ENCODE measurements around the gene FBLL1. TPM values are rescaled to one million over a fixed set of nuclear protein-coding genes. Genes with fewer than 3 reads are reported as not detected.
"Not testable (repeated sequence)": the region's sequence is repeated elsewhere in the genome, so short reads cannot be mapped to it uniquely, and the experiment has no call there.

Gene FBLL1
- total RNA-seq, 1 donor from 2014 or later, result not detected

DNA sequence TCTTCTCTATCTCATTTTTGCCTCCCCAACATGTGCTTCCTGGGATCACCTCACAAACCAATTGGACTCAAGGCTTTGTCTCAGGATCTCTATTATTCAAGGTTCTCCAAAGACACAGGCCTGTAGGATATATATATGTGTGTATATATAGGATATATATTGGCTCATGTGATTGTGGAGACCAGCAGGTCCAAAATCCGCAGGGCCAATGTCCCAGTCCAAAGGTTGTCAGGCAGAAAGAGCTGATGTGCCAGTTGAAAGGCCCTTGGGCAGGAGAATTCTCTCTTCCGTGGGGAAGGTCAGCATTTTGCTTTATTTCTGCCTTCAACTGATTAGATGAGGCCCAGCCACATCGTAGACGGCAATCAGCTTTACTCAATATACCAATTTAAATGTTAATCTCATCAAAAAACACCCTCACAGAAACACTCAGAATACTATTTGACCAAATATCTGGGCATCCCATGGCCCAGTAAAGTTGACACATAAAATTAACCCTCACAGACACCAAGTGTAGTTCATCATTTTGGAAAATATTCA, 1.3 kb upstream of the FBLL1 start:
- intact Hi-C loops (cut with micrococcal nuclease), result no loop called here
- Histone ChIP-seq H3K27me3 (ENCODE audit: low read depth) (peaks cover 45% of the 10 kb centered on the region), H3K27ac (replicated peaks) (no peak overlapping the region), H3K9me3 (replicated peaks) (no peaks in the 10 kb centered on the region), H3K36me3 (no peaks in the 10 kb centered on the region), H3K4me3 (no peak overlapping the region), H3K4me1 (peaks cover 9% of the 10 kb centered on the region)
- no peak for DNase-seq
- TF ChIP-seq, protein P1, sequence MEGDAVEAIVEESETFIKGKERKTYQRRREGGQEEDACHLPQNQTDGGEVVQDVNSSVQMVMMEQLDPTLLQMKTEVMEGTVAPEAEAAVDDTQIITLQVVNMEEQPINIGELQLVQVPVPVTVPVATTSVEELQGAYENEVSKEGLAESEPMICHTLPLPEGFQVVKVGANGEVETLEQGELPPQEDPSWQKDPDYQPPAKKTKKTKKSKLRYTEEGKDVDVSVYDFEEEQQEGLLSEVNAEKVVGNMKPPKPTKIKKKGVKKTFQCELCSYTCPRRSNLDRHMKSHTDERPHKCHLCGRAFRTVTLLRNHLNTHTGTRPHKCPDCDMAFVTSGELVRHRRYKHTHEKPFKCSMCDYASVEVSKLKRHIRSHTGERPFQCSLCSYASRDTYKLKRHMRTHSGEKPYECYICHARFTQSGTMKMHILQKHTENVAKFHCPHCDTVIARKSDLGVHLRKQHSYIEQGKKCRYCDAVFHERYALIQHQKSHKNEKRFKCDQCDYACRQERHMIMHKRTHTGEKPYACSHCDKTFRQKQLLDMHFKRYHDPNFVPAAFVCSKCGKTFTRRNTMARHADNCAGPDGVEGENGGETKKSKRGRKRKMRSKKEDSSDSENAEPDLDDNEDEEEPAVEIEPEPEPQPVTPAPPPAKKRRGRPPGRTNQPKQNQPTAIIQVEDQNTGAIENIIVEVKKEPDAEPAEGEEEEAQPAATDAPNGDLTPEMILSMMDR (IDR thresholded peaks at IDR 0.05; ENCODE audit: borderline replicate concordance), result no peak

DNA sequence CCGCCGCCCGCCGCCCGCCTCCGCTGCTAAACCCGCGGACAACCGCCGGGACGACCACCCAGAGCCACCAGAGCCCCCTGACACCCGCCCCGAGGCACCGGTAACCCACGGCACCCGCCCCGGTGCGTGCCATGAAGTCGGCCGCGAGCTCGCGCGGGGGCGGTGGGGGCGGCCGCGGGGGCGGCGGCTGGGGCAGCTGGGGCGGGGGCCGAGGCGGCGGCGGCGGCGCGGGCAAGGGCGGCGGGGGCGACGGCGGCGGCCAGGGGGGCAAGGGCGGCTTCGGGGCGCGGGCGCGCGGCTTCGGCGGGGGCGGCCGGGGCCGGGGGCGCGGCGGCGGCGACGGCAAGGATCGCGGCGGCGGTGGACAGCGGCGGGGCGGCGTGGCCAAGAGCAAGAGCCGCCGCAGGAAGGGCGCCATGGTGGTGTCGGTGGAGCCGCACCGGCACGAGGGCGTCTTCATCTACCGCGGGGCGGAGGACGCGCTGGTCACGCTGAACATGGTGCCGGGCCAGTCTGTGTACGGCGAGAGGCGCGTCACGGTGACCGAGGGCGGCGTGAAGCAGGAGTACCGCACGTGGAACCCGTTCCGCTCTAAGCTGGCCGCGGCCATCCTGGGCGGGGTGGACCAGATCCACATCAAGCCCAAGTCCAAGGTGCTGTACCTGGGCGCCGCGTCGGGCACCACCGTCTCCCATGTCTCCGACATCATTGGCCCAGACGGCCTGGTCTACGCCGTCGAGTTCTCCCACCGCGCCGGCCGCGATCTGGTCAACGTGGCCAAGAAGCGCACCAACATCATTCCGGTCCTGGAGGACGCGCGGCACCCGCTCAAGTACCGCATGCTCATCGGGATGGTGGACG, 499 bp downstream of the FBLL1 start:
- TF ChIP-seq, protein P1 (IDR thresholded peaks at IDR 0.05; ENCODE audit: borderline replicate concordance), result no peak
- peaks cover 9% of the 10 kb centered on the region for H3K4me1 ChIP-seq
- peak overlapping the region; percentile 64 for H3K4me3 ChIP-seq
- no peaks in the 10 kb centered on the region for H3K36me3 ChIP-seq
- H3K27me3 ChIP-seq (ENCODE audit: low read depth), result peaks cover 52% of the 10 kb centered on the region
- intact Hi-C loops (cut with micrococcal nuclease), result no loop called here
- no peak overlapping the region for H3K27ac ChIP-seq (replicated peaks)
- H3K9me3 ChIP-seq (replicated peaks), result no peaks in the 10 kb centered on the region
- DNase-seq, result no peak

DNA sequence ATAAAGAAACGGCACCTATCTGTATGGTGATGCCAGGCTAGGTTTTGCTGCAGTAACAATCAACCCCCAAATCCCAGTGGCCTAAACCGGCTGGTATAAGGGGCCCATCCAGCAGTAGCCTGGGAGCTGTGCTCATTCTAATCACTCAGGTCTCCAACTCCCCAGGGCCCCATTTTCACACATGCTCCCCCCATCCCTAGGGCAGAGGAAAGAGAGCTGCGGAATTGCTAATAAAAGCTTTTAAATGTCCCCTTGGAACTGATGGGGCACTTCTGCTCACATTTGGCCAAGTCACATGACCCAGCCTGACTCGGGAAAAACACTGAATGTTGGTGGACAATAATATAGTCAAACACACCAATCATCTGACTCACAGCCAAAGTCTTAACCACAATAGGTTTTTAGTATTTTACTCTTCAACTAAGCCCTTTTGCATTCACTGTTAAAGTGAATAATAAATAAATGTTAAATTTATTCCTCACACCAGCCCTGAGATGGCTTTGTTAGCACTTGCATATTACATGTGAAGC, 1.6 kb downstream of the FBLL1 start:
- H3K27ac ChIP-seq (replicated peaks), result no peak overlapping the region
- H3K27me3 ChIP-seq (ENCODE audit: low read depth), result peaks cover 52% of the 10 kb centered on the region
- no peaks in the 10 kb centered on the region for H3K9me3 ChIP-seq (replicated peaks)
- no peak for DNase-seq
- TF ChIP-seq, protein P1 (IDR thresholded peaks at IDR 0.05; ENCODE audit: borderline replicate concordance), result no peak
- peaks cover 9% of the 10 kb centered on the region for H3K4me1 ChIP-seq
- H3K4me3 ChIP-seq, result no peak overlapping the region
- intact Hi-C loops (cut with micrococcal nuclease), result no loop called here
- H3K36me3 ChIP-seq, result no peaks in the 10 kb centered on the region

DNA sequence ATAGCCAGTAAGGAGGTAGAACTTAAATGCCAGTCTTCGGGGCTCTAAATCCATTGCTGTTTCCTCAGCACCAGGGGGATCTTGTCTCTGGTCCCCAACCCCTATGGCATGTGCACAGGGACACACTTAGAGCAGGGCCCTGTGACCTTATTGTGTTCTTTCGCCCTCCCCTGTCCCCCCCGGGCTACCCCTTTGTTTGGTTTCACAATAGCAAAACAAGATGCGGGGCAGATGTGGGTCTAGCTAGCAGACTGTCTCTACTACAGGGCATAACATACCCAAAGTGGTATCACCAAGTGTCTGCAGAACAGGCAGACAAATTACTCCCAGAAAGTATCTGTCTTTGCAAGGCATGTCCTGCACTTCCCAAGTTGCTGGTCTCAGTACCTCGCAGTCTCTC, 2.1 kb downstream of the FBLL1 start:
- Histone ChIP-seq H3K36me3 (no peaks in the 10 kb centered on the region), H3K27me3 (ENCODE audit: low read depth) (peaks cover 52% of the 10 kb centered on the region), H3K4me1 (peaks cover 9% of the 10 kb centered on the region), H3K27ac (replicated peaks) (no peak overlapping the region), H3K9me3 (replicated peaks) (no peaks in the 10 kb centered on the region), H3K4me3 (no peak overlapping the region)
- DNase-seq, result no peak
- intact Hi-C loops (cut with micrococcal nuclease), result no loop called here
- TF ChIP-seq, protein P1 (IDR thresholded peaks at IDR 0.05; ENCODE audit: borderline replicate concordance), result no peak

DNA sequence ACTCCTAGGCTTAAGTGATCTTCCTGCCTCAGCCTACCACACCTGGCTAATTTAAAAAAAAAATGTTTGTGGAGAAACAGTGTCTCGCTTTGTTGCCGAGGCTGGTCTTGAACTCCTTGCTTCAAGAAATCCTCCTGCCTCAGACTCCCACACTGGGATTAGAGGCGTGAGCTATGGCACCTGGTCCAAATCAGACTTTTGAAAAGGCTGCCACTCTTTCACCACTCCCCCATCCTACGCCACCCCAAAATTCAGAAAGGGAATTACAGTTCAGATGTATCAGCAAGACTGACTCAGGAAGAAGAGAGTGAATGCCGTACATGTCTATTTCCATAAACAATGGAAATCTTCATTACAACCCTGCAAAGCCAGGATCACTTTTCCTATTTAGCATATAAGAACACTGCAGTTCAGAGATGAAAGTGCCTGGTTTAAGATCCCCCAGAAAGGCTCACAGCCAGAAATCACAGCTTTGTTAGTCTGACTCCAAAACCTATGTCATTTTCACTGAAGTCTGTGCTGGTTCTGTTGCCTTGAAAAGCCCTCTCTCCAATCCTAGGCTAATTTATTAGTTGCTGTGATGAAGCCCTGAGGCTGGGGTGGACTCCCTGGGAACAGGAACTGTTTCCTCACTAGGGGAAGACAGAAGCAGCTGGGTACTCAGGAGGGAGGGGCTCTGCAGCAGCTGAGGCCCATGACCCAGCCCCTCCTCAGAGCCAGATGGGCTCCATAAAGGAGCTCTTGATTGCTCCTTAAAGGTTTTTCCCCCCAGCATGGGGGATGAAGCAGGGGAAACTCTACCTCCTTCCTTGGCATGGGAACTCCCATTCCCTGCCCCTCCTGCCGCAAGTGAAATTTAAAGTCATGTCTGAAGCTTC, 3.1 kb downstream of the FBLL1 start:
- Histone ChIP-seq H3K9me3 (replicated peaks) (no peaks in the 10 kb centered on the region), H3K27me3 (ENCODE audit: low read depth) (peaks cover 52% of the 10 kb centered on the region), H3K36me3 (no peaks in the 10 kb centered on the region), H3K27ac (replicated peaks) (no peak overlapping the region), H3K4me1 (peaks cover 9% of the 10 kb centered on the region), H3K4me3 (no peak overlapping the region)
- TF ChIP-seq, protein P1 (IDR thresholded peaks at IDR 0.05; ENCODE audit: borderline replicate concordance), result no peak
- DNase-seq, result no peak
- intact Hi-C loops (cut with micrococcal nuclease), result no loop called here

DNA sequence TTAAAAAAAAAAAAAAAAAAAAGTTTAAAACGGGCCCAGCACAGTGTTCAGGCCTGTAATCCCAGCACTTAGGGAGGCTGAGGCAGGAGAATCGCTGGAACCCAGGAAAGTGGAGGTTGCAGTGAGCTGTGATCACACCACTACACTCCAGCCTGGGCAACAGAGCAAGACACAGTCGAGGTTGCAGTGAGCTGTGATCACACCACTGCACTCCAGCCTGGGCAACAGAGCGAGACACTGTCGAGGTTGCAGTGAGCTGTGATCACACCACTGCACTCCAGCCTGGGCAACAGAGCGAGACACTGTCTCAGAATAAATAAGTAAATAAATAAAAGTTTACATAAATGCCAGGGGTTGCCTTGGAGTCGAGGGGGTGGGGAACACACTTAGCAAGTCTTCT, 5.2 kb downstream of the FBLL1 start:
- DNase-seq; intact Hi-C loops (cut with micrococcal nuclease); H3K9me3 ChIP-seq (replicated peaks); H3K4me3 ChIP-seq; H3K4me1 ChIP-seq; H3K36me3 ChIP-seq; H3K27ac ChIP-seq (replicated peaks): not testable (repeated sequence)
- peaks cover 40% of the 10 kb centered on the region for H3K27me3 ChIP-seq (ENCODE audit: low read depth)
